ENCODE measurements around the gene HMMR. TPM values are rescaled to one million over a fixed set of nuclear protein-coding genes. Genes with fewer than 3 reads are reported as not detected.

Gene HMMR
- total and polyA plus RNA-seq, 9 of the 15 experiments (the other 6 are each of a cell fraction or from before 2014, with no cell fraction given), result 74.9 to 133 (median 90.8) TPM

- TF ChIP-seq, protein P1, sequence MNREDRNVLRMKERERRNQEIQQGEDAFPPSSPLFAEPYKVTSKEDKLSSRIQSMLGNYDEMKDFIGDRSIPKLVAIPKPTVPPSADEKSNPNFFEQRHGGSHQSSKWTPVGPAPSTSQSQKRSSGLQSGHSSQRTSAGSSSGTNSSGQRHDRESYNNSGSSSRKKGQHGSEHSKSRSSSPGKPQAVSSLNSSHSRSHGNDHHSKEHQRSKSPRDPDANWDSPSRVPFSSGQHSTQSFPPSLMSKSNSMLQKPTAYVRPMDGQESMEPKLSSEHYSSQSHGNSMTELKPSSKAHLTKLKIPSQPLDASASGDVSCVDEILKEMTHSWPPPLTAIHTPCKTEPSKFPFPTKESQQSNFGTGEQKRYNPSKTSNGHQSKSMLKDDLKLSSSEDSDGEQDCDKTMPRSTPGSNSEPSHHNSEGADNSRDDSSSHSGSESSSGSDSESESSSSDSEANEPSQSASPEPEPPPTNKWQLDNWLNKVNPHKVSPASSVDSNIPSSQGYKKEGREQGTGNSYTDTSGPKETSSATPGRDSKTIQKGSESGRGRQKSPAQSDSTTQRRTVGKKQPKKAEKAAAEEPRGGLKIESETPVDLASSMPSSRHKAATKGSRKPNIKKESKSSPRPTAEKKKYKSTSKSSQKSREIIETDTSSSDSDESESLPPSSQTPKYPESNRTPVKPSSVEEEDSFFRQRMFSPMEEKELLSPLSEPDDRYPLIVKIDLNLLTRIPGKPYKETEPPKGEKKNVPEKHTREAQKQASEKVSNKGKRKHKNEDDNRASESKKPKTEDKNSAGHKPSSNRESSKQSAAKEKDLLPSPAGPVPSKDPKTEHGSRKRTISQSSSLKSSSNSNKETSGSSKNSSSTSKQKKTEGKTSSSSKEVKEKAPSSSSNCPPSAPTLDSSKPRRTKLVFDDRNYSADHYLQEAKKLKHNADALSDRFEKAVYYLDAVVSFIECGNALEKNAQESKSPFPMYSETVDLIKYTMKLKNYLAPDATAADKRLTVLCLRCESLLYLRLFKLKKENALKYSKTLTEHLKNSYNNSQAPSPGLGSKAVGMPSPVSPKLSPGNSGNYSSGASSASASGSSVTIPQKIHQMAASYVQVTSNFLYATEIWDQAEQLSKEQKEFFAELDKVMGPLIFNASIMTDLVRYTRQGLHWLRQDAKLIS (CRISPR knock-in tag; IDR thresholded peaks at IDR 0.05), result peak; percentile 73
- TF ChIP-seq MTA1 (IDR thresholded peaks at IDR 0.05; ENCODE audit: borderline replicate concordance), result no peak
- TF ChIP-seq AFF1 (IDR thresholded peaks at IDR 0.05; ENCODE audit: low read depth in 1 of 2, partially characterized antibody in 2 of 2), result peak; percentile 42 to 55
- TF ChIP-seq, protein P2, sequence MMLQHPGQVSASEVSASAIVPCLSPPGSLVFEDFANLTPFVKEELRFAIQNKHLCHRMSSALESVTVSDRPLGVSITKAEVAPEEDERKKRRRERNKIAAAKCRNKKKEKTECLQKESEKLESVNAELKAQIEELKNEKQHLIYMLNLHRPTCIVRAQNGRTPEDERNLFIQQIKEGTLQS (IDR thresholded peaks at IDR 0.05), result no peak
- TF ChIP-seq, protein P2 (CRISPR knock-in tag; conservative IDR thresholded peaks at IDR 0.05), result no peak
- TF ChIP-seq POU5F1 (IDR thresholded peaks at IDR 0.05; ENCODE audit: borderline replicate concordance, low read depth, low read length, partially characterized antibody), result no peak
- TF ChIP-seq ZNF79 (CRISPR knock-in tag; IDR thresholded peaks at IDR 0.05; ENCODE audit: low read depth), result no peak
- no peak for TF ChIP-seq HDAC6 (IDR thresholded peaks at IDR 0.05; ENCODE audit: low read depth, low read length)
- TF ChIP-seq POLR2AphosphoS2 (IDR thresholded peaks at IDR 0.05; ENCODE audit: low read length), result 0 out of 2 replicates have a peak, but pooled peaks have one; percentile 68
- TF ChIP-seq CSDE1 (IDR thresholded peaks at IDR 0.05), result no peak; a peak in 1 of 4 replicates
- peak; percentile 80; the same call in 1 of the 2 replicates for TF ChIP-seq FOXJ2 (tag; IDR thresholded peaks at IDR 0.05)
- no peak for TF ChIP-seq U2AF2 (optimal IDR thresholded peaks at IDR 0.05; ENCODE audit: low read depth, low read length)
- no peak for TF ChIP-seq HDGF (IDR thresholded peaks at IDR 0.05)
- TF ChIP-seq KAT2B (IDR thresholded peaks at IDR 0.05; ENCODE audit: low read depth, low read length), result no peak
- TF ChIP-seq SMAD3 (CRISPR knock-in tag; conservative IDR thresholded peaks at IDR 0.05), result no peak
- TF ChIP-seq HDAC1 (IDR thresholded peaks at IDR 0.05), result peak in 1 of 2 experiments; percentile 81; a peak in 2 of 4 replicates
- peak; percentile 13; the same call in 1 of the 2 replicates for TF ChIP-seq KLF16 (IDR thresholded peaks at IDR 0.05)
- TF ChIP-seq, protein P3, sequence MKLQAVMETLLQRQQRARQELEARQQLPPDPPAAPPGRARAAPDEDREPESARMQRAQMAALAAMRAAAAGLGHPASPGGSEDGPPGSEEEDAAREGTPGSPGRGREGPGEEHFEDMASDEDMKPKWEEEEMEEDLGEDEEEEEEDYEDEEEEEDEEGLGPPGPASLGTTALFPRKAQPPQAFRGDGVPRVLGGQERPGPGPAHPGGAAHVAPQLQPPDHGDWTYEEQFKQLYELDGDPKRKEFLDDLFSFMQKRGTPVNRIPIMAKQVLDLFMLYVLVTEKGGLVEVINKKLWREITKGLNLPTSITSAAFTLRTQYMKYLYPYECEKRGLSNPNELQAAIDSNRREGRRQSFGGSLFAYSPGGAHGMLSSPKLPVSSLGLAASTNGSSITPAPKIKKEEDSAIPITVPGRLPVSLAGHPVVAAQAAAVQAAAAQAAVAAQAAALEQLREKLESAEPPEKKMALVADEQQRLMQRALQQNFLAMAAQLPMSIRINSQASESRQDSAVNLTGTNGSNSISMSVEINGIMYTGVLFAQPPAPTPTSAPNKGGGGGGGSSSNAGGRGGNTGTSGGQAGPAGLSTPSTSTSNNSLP (IDR thresholded peaks at IDR 0.05; ENCODE audit: borderline replicate concordance, low read depth, low read length), result no peak
Observed at GRCh38 chr5:163505368-163506094, 45.1 kb downstream of the HMMR start, which contains the start of gene MAT2B (continued).

All from K562 (cell line).